Neuron (in vitro differentiated cells): ENCODE data around the gene CTU2.

Experiments used
- H2AFZ ChIP-seq: one replicate; pipeline ENCODE4 v1.6.1; 2013; ENCODE audit warnings: low read depth, mild to moderate bottlenecking, inconsistent platforms, low read length, moderate library complexity
- H3K27me3 ChIP-seq: one replicate; pipeline ENCODE4 v1.6.1; 2013; ENCODE audit warnings: low read length; ENCODE audit not compliant: insufficient read depth
- H3K36me3 ChIP-seq: one replicate; pipeline ENCODE4 v1.6.1; 2013; ENCODE audit warnings: low read length; ENCODE audit not compliant: insufficient read depth
- H3K4me1 ChIP-seq: one replicate; pipeline ENCODE4 v1.6.1; 2013; ENCODE audit warnings: low read length; ENCODE audit not compliant: insufficient read depth
- H3K4me3 ChIP-seq: 2 replicates; pipeline ENCODE4 v1.5.1; 2013; ENCODE audit warnings: mild to moderate bottlenecking, low read length, moderate library complexity
- H3K9me3 ChIP-seq: one replicate; pipeline ENCODE4 v1.6.1; 2013; ENCODE audit warnings: low read length

Gene CTU2

GRCh38 chr16:88726408-88726749 lies 20.1 kb downstream of the CTU2 start:
- Histone ChIP-seq H3K36me3 (no peaks in the 10 kb centered on the region), H3K27me3 (no peaks in the 10 kb centered on the region), H3K9me3 (no peaks in the 10 kb centered on the region), H2AFZ (no peak overlapping the region), H3K4me1 (no peaks in the 10 kb centered on the region), H3K4me3 (no peak overlapping the region)

GRCh38 chr16:88726981-88727380 lies 20.7 kb downstream of the CTU2 start:
- Histone ChIP-seq H2AFZ (no peak overlapping the region), H3K9me3 (no peaks in the 10 kb centered on the region), H3K4me3 (no peak overlapping the region), H3K27me3 (no peaks in the 10 kb centered on the region), H3K36me3 (no peaks in the 10 kb centered on the region), H3K4me1 (no peaks in the 10 kb centered on the region)

GRCh38 chr16:88727871-88728270 lies 21.6 kb downstream of the CTU2 start:
- Histone ChIP-seq H3K4me3 (no peak overlapping the region), H3K27me3 (no peaks in the 10 kb centered on the region), H3K36me3 (no peaks in the 10 kb centered on the region), H3K4me1 (no peaks in the 10 kb centered on the region), H2AFZ (no peak overlapping the region), H3K9me3 (no peaks in the 10 kb centered on the region)

GRCh38 chr16:88730632-88731607 lies 24.6 kb downstream of the CTU2 start:
- no peaks in the 10 kb centered on the region for H3K4me1 ChIP-seq
- no peak overlapping the region for H2AFZ ChIP-seq
- H3K27me3 ChIP-seq = no peaks in the 10 kb centered on the region
- no peak overlapping the region for H3K4me3 ChIP-seq
- H3K9me3 ChIP-seq = no peaks in the 10 kb centered on the region
- H3K36me3 ChIP-seq = no peaks in the 10 kb centered on the region

GRCh38 chr16:88731699-88732098 lies 25.4 kb downstream of the CTU2 start:
- Histone ChIP-seq H3K27me3 (no peaks in the 10 kb centered on the region), H3K9me3 (no peaks in the 10 kb centered on the region), H3K36me3 (no peaks in the 10 kb centered on the region), H3K4me3 (no peak overlapping the region), H3K4me1 (no peaks in the 10 kb centered on the region), H2AFZ (no peak overlapping the region)

GRCh38 chr16:88732172-88732960 lies 26.1 kb downstream of the CTU2 start:
- H3K4me3 ChIP-seq = no peak overlapping the region
- H3K9me3 ChIP-seq = no peaks in the 10 kb centered on the region
- H3K27me3 ChIP-seq = no peaks in the 10 kb centered on the region
- no peak overlapping the region for H2AFZ ChIP-seq
- H3K4me1 ChIP-seq = no peaks in the 10 kb centered on the region
- H3K36me3 ChIP-seq = no peaks in the 10 kb centered on the region

GRCh38 chr16:88732961-88733294 lies 26.6 kb downstream of the CTU2 start:
- Histone ChIP-seq H3K9me3 (no peaks in the 10 kb centered on the region), H3K4me1 (no peaks in the 10 kb centered on the region), H3K27me3 (no peaks in the 10 kb centered on the region), H3K36me3 (no peaks in the 10 kb centered on the region), H3K4me3 (no peak overlapping the region), H2AFZ (no peak overlapping the region)

- H3K27me3 ChIP-seq = no peaks in the 10 kb centered on the region
- no peak overlapping the region for H3K4me3 ChIP-seq
- H3K4me1 ChIP-seq = no peaks in the 10 kb centered on the region
- no peaks in the 10 kb centered on the region for H3K9me3 ChIP-seq
- no peaks in the 10 kb centered on the region for H3K36me3 ChIP-seq
- no peak overlapping the region for H2AFZ ChIP-seq
Measured at GRCh38 chr16:88733630-88734360, 27.5 kb downstream of the CTU2 start.

- Histone ChIP-seq H3K4me1 (no peaks in the 10 kb centered on the region), H3K36me3 (no peaks in the 10 kb centered on the region), H3K27me3 (no peaks in the 10 kb centered on the region), H3K9me3 (no peaks in the 10 kb centered on the region), H2AFZ (no peak overlapping the region), H3K4me3 (no peak overlapping the region)
Measured at GRCh38 chr16:88734361-88734728, 28.0 kb downstream of the CTU2 start.

GRCh38 chr16:88735121-88735520 lies 28.8 kb downstream of the CTU2 start:
- Histone ChIP-seq H3K9me3 (no peaks in the 10 kb centered on the region), H3K36me3 (no peaks in the 10 kb centered on the region), H3K4me3 (no peak overlapping the region), H2AFZ (no peak overlapping the region), H3K4me1 (no peaks in the 10 kb centered on the region), H3K27me3 (no peaks in the 10 kb centered on the region)

GRCh38 chr16:88735616-88736015 lies 29.3 kb downstream of the CTU2 start:
- Histone ChIP-seq H3K4me3 (no peak overlapping the region), H3K36me3 (no peaks in the 10 kb centered on the region), H3K27me3 (no peaks in the 10 kb centered on the region), H2AFZ (no peak overlapping the region), H3K4me1 (no peaks in the 10 kb centered on the region), H3K9me3 (no peaks in the 10 kb centered on the region)

GRCh38 chr16:88736088-88736487 lies 29.8 kb downstream of the CTU2 start:
- Histone ChIP-seq H3K27me3 (no peaks in the 10 kb centered on the region), H2AFZ (no peak overlapping the region), H3K4me1 (no peaks in the 10 kb centered on the region), H3K36me3 (no peaks in the 10 kb centered on the region), H3K9me3 (no peaks in the 10 kb centered on the region), H3K4me3 (no peak overlapping the region)

GRCh38 chr16:88736496-88736895 lies 30.2 kb downstream of the CTU2 start:
- Histone ChIP-seq H3K9me3 (no peaks in the 10 kb centered on the region), H3K4me3 (no peak overlapping the region), H2AFZ (no peak overlapping the region), H3K4me1 (no peaks in the 10 kb centered on the region), H3K27me3 (no peaks in the 10 kb centered on the region), H3K36me3 (no peaks in the 10 kb centered on the region)
